ENCODE data around the gene DOHH. TPM values are rescaled to one million over a fixed set of nuclear protein-coding genes. Genes with fewer than 3 reads are reported as not detected.

The DOHH gene
- total RNA-seq, 1 donor from 2014 or later: 21.5 TPM

DNA sequence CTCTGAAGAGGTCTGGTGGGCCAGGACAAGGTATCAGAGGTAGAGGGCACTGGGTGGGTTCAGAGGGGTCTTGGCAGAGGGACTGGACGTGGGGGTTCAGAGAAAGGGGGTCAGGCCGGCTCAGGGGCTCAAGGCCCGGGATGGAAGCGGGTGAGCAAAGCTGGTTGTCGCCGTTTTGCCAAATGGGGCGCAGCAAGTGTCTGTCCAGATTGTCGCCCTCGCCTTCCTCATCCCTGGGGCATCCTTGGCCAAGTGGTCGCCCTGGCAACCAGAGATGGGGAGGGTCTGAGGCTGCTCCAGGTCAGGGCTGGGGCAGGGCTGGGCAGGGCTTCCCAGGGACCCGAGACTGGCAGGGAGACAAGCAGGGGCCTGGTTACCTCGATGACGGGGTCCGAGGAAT, 6.8 kb downstream of the DOHH start:
- intact Hi-C loops (cut with micrococcal nuclease): no loop called here
- H3K4me3 Mint-ChIP-seq: no peak overlapping the region

DNA sequence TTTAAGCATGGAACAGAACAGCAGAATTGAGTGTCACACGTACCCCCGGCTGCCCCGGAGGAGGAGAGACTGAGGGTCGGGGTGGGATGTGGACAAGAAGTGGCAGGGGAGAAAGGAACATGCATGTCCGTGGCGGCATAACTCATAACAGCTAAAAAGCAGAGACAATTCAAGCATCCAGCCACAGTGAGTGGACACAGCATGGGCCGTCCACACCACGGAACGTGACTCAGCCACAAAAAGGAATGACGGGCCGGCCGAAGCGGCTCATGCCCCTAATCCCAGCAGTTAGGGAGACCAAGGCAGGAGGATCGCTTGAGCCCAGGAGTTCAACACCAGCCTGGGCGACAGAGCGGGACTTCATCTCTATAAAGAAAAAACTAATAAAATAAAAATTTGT, 7.6 kb downstream of the DOHH start:
- intact Hi-C loops (cut with micrococcal nuclease): no loop called here
- H3K4me1 Mint-ChIP-seq: peaks cover 10% of the 10 kb centered on the region
- no peaks in the 10 kb centered on the region for H3K27me3 Mint-ChIP-seq
- no peak overlapping the region for H3K4me3 Mint-ChIP-seq
- H3K9me3 Mint-ChIP-seq: no peaks in the 10 kb centered on the region
- no peak for DNase-seq
- H3K36me3 Mint-ChIP-seq (ENCODE audit: low read depth): peaks cover 34% of the 10 kb centered on the region
- H3K27ac Mint-ChIP-seq: no peak overlapping the region

More for the DNA sequence above, 6.8 kb downstream of the DOHH start:
- H3K9me3 Mint-ChIP-seq: no peaks in the 10 kb centered on the region
- no peaks in the 10 kb centered on the region for H3K27me3 Mint-ChIP-seq
- no peak overlapping the region for H3K27ac Mint-ChIP-seq
- DNase-seq: no peak
- peaks cover 12% of the 10 kb centered on the region for H3K4me1 Mint-ChIP-seq
- peaks cover 36% of the 10 kb centered on the region for H3K36me3 Mint-ChIP-seq (ENCODE audit: low read depth)

DNA sequence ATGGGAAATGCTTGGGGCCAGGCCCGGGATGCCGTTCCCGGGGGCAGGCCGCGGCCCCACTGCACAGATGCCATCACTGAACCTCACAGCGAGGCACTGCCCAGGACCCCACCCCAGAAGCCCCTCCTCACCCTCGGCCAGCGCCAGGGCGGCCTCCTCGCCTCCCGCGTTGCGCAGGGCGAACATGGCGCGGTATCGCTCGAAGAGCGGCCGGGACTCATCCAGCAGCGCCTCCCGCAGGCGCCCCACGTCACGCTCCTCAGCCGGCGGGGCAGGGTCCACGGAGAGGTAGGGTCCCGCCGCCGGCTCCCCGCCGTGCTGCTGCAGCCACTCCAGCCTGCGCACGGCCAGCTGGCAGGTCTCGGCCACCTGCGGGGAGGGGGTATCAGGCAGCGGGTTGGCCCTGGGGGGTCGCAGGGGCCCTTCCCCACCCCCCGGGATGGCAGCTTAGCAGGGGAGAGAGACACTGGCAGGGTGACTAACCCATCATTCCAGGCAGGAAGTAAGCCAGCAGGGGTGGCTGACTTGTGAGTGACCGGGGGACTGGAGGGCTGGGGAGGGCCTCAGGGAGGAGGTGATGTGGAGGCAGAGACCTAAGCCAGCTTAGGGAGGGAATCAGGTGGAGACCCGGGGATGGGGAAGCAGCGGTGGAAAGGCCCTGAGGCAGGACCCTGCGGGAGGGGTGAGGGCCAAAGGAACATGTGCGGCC, 8.2 kb downstream of the DOHH start:
- no peaks in the 10 kb centered on the region for H3K9me3 Mint-ChIP-seq
- DNase-seq: no peak
- peaks cover 8% of the 10 kb centered on the region for H3K4me1 Mint-ChIP-seq
- intact Hi-C loops (cut with micrococcal nuclease): no loop called here
- H3K27ac Mint-ChIP-seq: no peak overlapping the region
- H3K4me3 Mint-ChIP-seq: no peak overlapping the region
- no peaks in the 10 kb centered on the region for H3K27me3 Mint-ChIP-seq
- peaks cover 30% of the 10 kb centered on the region for H3K36me3 Mint-ChIP-seq (ENCODE audit: low read depth)

DNA sequence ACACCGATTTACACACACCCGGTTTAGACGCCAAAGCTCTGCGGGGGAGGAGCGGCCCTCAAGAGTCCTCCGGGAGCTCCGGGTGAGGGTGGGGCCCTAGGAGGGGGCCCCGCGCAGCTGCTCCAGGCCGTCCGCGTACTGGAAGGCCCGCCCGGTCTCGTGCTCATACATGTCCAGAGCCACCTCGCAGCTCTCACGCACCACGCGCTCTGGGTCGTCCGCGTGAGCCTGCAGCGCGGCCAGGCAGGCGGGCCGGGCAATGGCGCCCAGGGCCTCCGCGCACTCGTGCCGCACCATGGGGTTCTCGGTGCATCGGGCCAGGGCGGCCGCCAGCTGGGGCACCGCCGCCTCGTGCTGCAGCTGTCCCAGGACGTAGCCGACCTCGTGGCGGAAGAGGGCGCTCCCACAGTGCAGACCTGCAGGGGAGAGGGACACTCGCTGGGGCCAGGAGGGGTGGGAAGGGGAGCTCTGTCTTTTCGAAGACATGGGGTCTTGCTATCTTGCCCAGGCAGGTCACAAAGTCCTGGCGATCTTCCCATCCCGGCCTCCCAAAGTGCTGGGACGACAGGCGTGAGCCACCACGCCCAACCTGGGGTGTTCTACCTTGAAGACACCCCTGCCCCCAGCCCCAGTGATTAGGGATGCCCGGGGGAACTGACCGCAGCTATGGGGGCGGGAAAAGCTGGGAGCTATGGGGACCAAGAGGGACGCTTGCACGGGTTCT, 8.9 kb downstream of the DOHH start:
- Mint-ChIP-seq H3K27ac (no peak overlapping the region), H3K4me3 (no peak overlapping the region), H3K9me3 (no peaks in the 10 kb centered on the region), H3K4me1 (peaks cover 8% of the 10 kb centered on the region), H3K27me3 (no peaks in the 10 kb centered on the region), H3K36me3 (ENCODE audit: low read depth) (peaks cover 25% of the 10 kb centered on the region)
- DNase-seq: no peak
- intact Hi-C loops (cut with micrococcal nuclease): no loop called here

DNA sequence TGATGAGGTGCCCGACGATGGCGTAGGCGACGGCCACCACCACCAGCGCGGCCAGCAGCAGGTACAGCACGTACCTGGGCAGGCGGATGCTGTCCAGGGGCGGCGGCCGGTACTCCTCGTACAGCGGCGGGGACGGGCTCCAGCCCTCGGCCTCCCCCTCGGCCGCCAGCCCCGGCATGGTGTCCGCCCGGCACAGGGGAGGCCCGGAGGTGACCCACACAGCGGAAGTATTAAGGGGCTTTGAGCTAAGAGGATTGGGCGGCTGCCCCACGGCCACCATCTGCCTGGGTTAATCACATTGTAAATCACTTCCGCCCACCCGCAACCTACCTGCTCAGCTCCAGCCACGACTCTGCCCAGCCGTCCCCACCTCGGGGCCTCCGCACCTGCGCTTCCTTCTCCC, 17.2 kb downstream of the DOHH start, which contains the start of gene SMIM44:
Gene SMIM44 (minus strand): TSS at position 216 of the 403 bp plus-strand sequence. CDS start 38 bp downstream, at position 178.
- no peaks in the 10 kb centered on the region for H3K27me3 Mint-ChIP-seq
- intact Hi-C loops (cut with micrococcal nuclease): no loop called here

DNA sequence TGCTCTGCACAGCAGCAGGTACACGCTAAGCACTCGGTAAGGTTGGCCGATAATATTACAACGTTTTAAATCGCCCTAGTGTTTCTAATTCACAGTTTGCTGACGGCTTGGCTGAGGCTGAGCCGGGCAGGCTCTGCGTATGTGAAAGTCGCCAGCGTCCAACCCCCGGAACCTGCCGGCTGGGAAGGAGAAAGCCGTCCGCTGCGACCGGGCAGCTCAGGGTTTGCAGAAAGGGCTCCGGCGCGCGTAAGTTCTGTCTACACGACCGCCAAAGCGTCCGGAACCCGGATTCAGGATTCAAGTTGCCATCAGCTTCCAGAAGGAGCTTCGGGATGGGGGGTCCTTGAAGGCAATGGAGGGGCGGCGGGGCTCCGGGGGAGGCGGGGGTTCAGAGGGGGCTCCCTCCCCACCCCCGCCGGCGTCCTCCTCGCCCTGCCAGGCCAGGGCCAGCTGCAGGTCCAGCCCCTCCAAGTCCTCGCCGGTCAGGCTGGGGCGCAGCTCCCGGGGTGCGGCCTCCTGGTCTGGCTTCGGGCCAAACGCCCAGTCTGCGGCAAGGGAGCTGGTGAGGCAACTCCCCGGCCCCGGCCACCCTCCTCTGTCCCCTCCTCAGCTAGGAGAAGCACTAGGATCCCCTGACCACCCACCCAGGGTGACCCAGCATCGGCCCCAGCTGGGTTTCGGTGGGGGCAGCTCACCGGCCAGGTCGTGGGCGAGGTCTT, 17.8 kb downstream of the DOHH start:
- Mint-ChIP-seq H3K27ac (no peak overlapping the region), H3K4me1 (peaks cover 18% of the 10 kb centered on the region), H3K27me3 (no peaks in the 10 kb centered on the region), H3K9me3 (no peaks in the 10 kb centered on the region), H3K36me3 (ENCODE audit: low read depth) (no peaks in the 10 kb centered on the region), H3K4me3 (no peak overlapping the region)
- intact Hi-C loops (cut with micrococcal nuclease): no loop called here
- DNase-seq: no peak

More for the DNA sequence above, 17.2 kb downstream of the DOHH start, which contains the start of gene SMIM44:
- Mint-ChIP-seq H3K36me3 (ENCODE audit: low read depth) (no peaks in the 10 kb centered on the region), H3K4me3 (no peak within 1 kb of the TSS), H3K4me1 (peaks cover 15% of the 10 kb centered on the region), H3K27ac (no peak within 1 kb of the TSS), H3K9me3 (no peaks in the 10 kb centered on the region)
- DNase-seq: no peak

DNA sequence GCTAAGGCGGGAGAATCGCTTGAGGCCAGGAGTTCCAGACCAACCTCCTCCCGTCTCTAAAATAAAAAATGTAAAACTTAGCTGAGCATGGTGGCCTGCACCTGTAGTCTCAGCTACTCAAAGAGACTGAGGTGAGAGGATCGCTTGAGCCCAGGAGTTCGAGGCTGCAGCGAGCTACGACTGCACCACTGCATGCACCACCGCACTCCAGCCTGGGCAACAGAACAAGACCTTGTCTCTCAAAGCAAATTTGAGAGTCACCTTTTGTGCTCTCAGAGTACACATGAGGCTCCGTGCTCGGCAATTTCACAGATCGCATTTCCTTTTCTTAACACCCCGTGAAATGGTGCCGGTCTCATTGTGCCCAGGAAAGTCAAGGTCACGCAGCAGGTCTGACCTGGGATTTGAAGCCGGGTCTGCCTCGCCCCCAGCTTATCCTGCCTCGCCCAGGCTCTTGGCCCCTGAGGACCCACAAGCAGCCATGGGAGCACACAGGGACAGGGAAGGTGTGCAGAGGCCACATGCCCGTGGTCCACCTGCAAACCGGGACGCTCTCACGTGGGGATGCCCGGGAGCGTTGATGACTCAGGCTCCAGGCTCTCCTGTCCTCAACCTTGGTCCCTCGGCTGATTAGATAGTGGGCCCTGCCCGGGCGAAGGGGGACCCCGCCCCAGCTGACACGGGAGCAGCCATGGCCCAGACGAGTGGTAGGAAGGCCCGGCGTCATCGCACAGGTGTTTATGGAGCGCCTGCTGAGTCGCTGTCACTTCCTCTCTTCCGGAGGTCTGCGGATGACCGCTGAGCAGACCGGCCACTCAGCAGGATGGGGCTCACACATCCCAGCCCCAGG, 19.0 kb downstream of the DOHH start:
- H3K4me3 Mint-ChIP-seq: no peak overlapping the region
- H3K9me3 Mint-ChIP-seq: no peaks in the 10 kb centered on the region
- H3K27me3 Mint-ChIP-seq: peaks cover 2% of the 10 kb centered on the region
- DNase-seq: no peak
- H3K27ac Mint-ChIP-seq: no peak overlapping the region
- intact Hi-C loops (cut with micrococcal nuclease): no loop called here
- peaks cover 18% of the 10 kb centered on the region for H3K4me1 Mint-ChIP-seq
- H3K36me3 Mint-ChIP-seq (ENCODE audit: low read depth): no peaks in the 10 kb centered on the region

DNA sequence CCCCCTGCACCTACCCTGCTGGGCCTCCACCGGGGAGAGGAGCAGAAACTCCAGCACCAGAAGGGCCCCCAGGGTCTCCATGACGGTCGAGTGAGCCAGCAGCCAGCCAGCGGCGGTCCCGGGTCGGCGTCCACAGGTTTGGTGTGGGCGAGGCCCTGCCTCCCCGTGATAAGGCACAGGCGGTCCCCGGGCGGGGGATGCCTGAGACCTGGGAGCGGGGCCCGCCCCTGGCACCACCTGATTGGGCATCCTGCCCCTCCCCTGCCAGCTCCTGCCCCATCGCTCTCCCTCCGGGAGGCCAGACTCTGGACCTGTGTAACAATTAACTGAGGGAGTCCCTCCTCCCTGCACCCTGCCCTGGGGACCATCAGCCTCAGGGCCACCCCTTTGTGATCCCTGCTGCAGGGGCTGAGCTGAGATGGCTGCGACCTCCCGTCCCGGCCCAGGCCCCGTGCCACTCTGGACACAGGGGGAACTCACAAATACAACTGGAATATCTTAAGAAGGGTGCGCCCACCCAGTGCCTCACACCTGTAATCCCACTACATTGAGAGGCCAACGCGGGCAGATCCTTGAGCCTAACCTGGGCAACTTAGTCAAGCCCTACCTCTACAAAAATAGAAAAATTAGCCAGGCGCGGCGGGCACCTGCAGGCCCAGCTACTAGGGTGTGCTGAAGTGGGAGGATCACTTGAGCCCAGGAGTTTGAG, 19.9 kb downstream of the DOHH start, which contains the start of gene SMIM24:
Gene SMIM24 (minus strand): TSS at position 143 of the 709 bp plus-strand sequence. CDS start 62 bp downstream, at position 81.
- Mint-ChIP-seq H3K36me3 (ENCODE audit: low read depth) (no peaks in the 10 kb centered on the region), H3K27me3 (peaks cover 2% of the 10 kb centered on the region), H3K9me3 (no peaks in the 10 kb centered on the region), H3K4me1 (peaks cover 18% of the 10 kb centered on the region), H3K4me3 (no peak within 1 kb of the TSS), H3K27ac (no peak within 1 kb of the TSS)
- no peak for DNase-seq
- intact Hi-C loops (cut with micrococcal nuclease): no loop called here

DNA sequence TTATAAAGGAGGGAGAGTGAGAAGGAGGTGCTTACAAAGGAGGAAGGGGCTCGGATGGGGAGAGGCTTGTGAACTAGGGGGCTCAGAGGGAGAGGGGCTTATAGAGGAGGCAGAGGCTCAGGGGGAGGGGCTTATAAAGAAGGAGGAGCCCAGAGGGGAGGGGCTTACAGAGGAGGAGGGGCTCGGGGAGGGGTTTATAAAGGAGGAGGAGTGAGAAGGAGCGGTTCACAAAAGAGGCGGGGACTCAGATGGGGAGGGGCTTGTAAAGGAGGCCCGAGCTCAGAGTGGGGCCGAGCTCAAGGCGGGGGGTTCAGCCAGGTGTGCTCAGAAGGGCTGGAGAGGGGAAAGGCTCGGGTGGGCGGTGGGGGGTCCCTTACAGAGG, 20.6 kb downstream of the DOHH start:
- no peak overlapping the region for H3K27ac Mint-ChIP-seq
- H3K27me3 Mint-ChIP-seq: peaks cover 2% of the 10 kb centered on the region
- DNase-seq: peak; percentile 82
- H3K4me1 Mint-ChIP-seq: peaks cover 16% of the 10 kb centered on the region
- no peaks in the 10 kb centered on the region for H3K36me3 Mint-ChIP-seq (ENCODE audit: low read depth)
- H3K9me3 Mint-ChIP-seq: no peaks in the 10 kb centered on the region
- H3K4me3 Mint-ChIP-seq: no peak overlapping the region
- intact Hi-C loops (cut with micrococcal nuclease): loop anchor here (5.0 kb wide), 1 partner anchor 173 kb away; no protein-coding TSS in a partner anchor

DNA sequence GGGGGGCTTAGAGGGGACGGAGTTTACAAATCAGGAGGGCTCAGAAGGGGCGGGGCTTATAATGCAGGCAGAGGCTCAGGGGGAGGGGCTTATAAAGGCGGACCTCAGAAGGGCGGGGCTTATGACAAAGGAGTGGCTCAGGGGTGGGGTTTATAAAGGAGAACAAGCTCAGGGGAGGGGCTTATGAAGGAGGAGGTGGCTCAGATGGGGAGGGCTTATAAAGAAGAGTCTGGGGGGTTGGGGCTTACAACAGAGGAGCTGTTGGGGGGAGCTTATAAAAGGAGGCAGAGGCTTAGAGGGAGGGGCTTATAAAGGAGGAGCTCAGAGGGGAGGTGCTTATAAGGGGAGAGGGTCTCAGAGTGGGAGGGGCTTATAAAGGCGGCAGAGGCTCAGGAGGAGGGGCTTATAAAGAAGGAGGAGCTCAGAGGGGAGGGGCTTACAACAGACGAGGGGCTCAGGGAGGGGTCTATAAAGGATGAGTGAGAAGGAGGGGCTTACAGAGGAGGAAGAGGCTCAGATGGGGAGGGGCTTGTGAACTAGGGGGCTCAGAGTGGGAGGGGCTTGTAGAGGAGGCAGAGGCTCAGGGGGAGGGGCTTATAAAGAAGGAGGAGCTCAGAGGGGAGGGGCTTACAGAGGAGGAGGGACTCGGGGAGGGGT, 21.2 kb downstream of the DOHH start:
- Mint-ChIP-seq H3K4me3 (peak overlapping the region; percentile 68), H3K9me3 (no peaks in the 10 kb centered on the region), H3K27ac (no peak overlapping the region), H3K36me3 (ENCODE audit: low read depth) (no peaks in the 10 kb centered on the region), H3K27me3 (peaks cover 2% of the 10 kb centered on the region), H3K4me1 (peaks cover 16% of the 10 kb centered on the region)
- DNase-seq: peak; percentile 86
- intact Hi-C loops (cut with micrococcal nuclease): loop anchor here (5.0 kb wide), 1 partner anchor 172 kb away; no protein-coding TSS in a partner anchor

DNA sequence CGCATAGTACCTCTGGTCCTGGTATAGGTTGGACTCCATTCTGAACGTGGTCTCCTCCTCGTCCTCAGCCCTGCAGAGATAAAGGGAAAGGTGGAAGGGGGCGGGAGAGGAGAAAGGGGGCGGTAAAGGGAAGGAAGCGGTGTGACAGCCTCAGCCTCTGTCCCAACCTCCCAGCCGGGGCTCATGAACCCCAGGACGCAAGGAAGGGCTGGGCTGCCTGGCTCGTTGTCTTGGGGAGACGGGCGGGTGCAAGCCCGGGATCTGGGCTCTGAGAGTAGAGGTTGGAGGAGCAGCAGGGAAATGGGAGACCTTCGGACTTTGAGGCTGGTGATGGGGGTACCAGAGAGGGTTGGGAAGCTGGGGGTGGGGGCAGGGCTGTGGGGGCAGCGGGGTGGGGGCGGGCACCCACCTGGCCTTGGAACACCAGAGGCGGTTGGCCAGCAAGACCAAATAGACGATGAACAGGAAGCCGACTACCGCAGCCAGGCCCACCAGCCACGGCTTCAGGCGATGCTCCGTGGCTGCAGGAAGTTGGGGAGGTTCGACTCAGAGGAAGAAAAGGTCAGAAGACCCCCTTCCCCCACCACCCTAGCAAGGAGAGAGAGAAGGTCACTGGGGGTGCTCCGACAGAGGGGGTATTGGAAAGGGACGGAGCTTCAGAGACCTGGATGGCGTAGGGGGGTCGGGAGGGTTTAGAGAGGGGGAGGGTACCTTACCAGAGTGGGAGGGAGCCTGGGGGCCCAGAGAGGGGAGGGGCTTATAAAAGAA, 21.9 kb downstream of the DOHH start:
- peaks cover 16% of the 10 kb centered on the region for H3K4me1 Mint-ChIP-seq
- peaks cover 2% of the 10 kb centered on the region for H3K27me3 Mint-ChIP-seq
- no peak overlapping the region for H3K27ac Mint-ChIP-seq
- no peaks in the 10 kb centered on the region for H3K36me3 Mint-ChIP-seq (ENCODE audit: low read depth)
- intact Hi-C loops (cut with micrococcal nuclease): loop anchor here (5.0 kb wide), 1 partner anchor 171 kb away; no protein-coding TSS in a partner anchor
- H3K9me3 Mint-ChIP-seq: no peaks in the 10 kb centered on the region
- peak; percentile 73 for DNase-seq
- H3K4me3 Mint-ChIP-seq: peak overlapping the region; percentile 68

DNA sequence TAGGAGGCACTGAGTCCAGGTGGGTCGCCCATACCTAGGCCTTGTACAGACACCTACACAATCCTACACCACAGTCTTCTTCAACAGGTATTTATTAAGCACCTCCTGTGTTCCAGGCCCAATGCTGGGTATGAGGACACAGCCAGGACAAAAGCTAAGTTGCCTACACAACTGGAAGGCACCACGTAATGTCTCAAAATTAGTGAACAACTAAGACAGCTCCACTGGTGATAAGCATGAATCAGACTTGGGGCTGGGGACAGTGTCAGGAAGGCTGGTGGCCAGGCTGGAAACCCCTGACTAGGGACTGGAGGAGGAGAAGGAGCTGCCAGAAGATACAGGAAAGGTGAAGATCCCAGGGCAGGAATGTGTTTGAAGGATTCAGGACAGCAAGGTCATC, 22.5 kb downstream of the DOHH start:
- peak overlapping the region; percentile 68 for H3K4me3 Mint-ChIP-seq
- no peak for DNase-seq
- H3K27ac Mint-ChIP-seq: no peak overlapping the region
- H3K9me3 Mint-ChIP-seq: no peaks in the 10 kb centered on the region
- H3K27me3 Mint-ChIP-seq: peaks cover 2% of the 10 kb centered on the region
- H3K4me1 Mint-ChIP-seq: peaks cover 16% of the 10 kb centered on the region
- intact Hi-C loops (cut with micrococcal nuclease): loop anchor here (5.0 kb wide), 1 partner anchor 171 kb away; no protein-coding TSS in a partner anchor
- H3K36me3 Mint-ChIP-seq (ENCODE audit: low read depth): no peaks in the 10 kb centered on the region
